Mesendoderm (in vitro differentiated cells): ENCODE results near the gene LRGUK.

Experiments used
- DNase-seq: peaks from one replicate; pipeline ENCODE4 v3.0.0; 2013
- H2AK5ac ChIP-seq: 2 replicates; pipeline ENCODE4 v1.6.1; 2013; ENCODE audit warnings: low read length, inconsistent platforms
- H2BK120ac ChIP-seq: 2 replicates; pipeline ENCODE4 v1.6.1; 2013; ENCODE audit warnings: low read depth, mild to moderate bottlenecking, low read length, moderate library complexity, mixed read lengths
- H2BK15ac ChIP-seq: replicated peaks from 2 replicates; pipeline ENCODE4 v1.6.1; 2013; ENCODE audit warnings: low read depth, mild to moderate bottlenecking, moderate library complexity
- H2BK5ac ChIP-seq: 2 replicates; pipeline ENCODE4 v1.6.1; 2013; ENCODE audit warnings: low read length, inconsistent platforms
- H3K18ac ChIP-seq: 2 replicates; pipeline ENCODE4 v1.6.1; 2013; ENCODE audit warnings: mild to moderate bottlenecking, low read length, mixed read lengths
- H3K23ac ChIP-seq: one replicate; pipeline ENCODE4 v1.6.1; 2013; ENCODE audit warnings: low read length
- H3K27ac ChIP-seq: 2 replicates; pipeline ENCODE4 v1.5.1; 2013; ENCODE audit warnings: low read depth, mild to moderate bottlenecking, inconsistent platforms, low read length, moderate library complexity
- H3K27me3 ChIP-seq: 2 replicates; pipeline ENCODE4 v1.6.1; 2013; ENCODE audit warnings: low read length, control low read depth, mild to moderate bottlenecking, inconsistent platforms; ENCODE audit not compliant: insufficient read depth, poor library complexity
- H3K36me3 ChIP-seq: 2 replicates; pipeline ENCODE4 v1.6.1; 2013; ENCODE audit warnings: low read length, inconsistent platforms; ENCODE audit not compliant: control insufficient read depth, insufficient read depth
- H3K4ac ChIP-seq: one replicate; pipeline ENCODE4 v1.6.1; 2013; ENCODE audit warnings: low read depth, mild to moderate bottlenecking, low read length, moderate library complexity
- H3K4me1 ChIP-seq: 2 replicates; pipeline ENCODE4 v1.6.1; 2013; ENCODE audit warnings: low read depth, low read length, inconsistent platforms; ENCODE audit not compliant: control insufficient read depth
- H3K4me2 ChIP-seq: 2 replicates; pipeline ENCODE4 v1.6.1; 2013; ENCODE audit warnings: low read length
- H3K4me3 ChIP-seq: 2 replicates; pipeline ENCODE4 v1.5.1; 2013; ENCODE audit warnings: mild to moderate bottlenecking, low read length
- H3K56ac ChIP-seq: one replicate; pipeline ENCODE4 v1.6.1; 2013; ENCODE audit warnings: low read length
- H3K79me1 ChIP-seq: 2 replicates; pipeline ENCODE4 v1.6.1; 2013; ENCODE audit warnings: low read length, inconsistent platforms
- H3K79me2 ChIP-seq: 2 replicates; pipeline ENCODE4 v1.6.1; 2013; ENCODE audit warnings: mild to moderate bottlenecking, low read length; ENCODE audit not compliant: control insufficient read depth, insufficient read depth
- H3K9ac ChIP-seq: 2 replicates; pipeline ENCODE4 v1.6.1; 2013; ENCODE audit warnings: low read length, inconsistent platforms
- H4K5ac ChIP-seq: one replicate; pipeline ENCODE4 v1.6.1; 2013; ENCODE audit warnings: low read length
- H4K8ac ChIP-seq: one replicate; pipeline ENCODE4 v1.6.1; 2013; ENCODE audit warnings: low read depth, mild to moderate bottlenecking, control low read depth, low read length, moderate library complexity
- WGBS: extraction: QIAGEN DNeasy Blood & Tissue Kit; methylation state at CpG from one replicate; pipeline ENCODE4 v1.1.7; 2013; ENCODE audit warnings: low lambda C conversion rate, missing lambda C conversion rate; ENCODE audit not compliant: insufficient coverage; ENCODE audit errors: extremely low coverage; 5-methylcytosine and 5-hydroxymethylcytosine counted together

The LRGUK gene

DNA sequence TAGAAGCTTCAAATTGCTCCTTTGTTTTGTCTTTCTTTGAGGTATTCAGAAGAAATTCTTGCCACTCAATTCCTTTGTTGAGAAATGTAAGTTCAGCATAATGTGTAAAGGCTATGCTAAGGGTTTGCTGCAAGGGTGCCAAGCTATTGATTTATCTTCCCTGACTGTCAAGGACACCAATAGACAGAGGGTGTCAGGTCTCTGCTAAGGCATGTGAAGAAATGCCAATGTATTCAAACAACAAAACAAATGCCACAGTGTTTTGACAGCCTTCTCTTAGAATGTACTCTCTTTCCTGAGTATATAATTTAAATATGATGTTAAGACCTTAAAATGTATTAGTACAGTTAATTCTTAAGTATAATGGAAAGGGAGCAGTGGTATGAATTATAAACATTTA, 62.4 kb downstream of the LRGUK start:
- no peaks in the 10 kb centered on the region for H3K27me3 ChIP-seq
- H3K4me1 ChIP-seq: no peaks in the 10 kb centered on the region
- no peaks in the 10 kb centered on the region for H3K79me2 ChIP-seq
- no peak overlapping the region for H3K23ac ChIP-seq
- no peak overlapping the region for H2AK5ac ChIP-seq
- H4K5ac ChIP-seq: no peak overlapping the region
- no peak overlapping the region for H3K9ac ChIP-seq
- H2BK15ac ChIP-seq: no peak overlapping the region
- no peak overlapping the region for H3K27ac ChIP-seq
- no peak overlapping the region for H2BK5ac ChIP-seq
- H3K4me3 ChIP-seq: no peak overlapping the region
- no peak overlapping the region for H3K56ac ChIP-seq
- H3K4me2 ChIP-seq: no peak overlapping the region
- no peak overlapping the region for H2BK120ac ChIP-seq
- DNase-seq: no peak
- H3K79me1 ChIP-seq: no peaks in the 10 kb centered on the region
- no peak overlapping the region for H3K4ac ChIP-seq
- no peak overlapping the region for H3K18ac ChIP-seq
- no peak overlapping the region for H4K8ac ChIP-seq
- H3K36me3 ChIP-seq: no peaks in the 10 kb centered on the region

DNA sequence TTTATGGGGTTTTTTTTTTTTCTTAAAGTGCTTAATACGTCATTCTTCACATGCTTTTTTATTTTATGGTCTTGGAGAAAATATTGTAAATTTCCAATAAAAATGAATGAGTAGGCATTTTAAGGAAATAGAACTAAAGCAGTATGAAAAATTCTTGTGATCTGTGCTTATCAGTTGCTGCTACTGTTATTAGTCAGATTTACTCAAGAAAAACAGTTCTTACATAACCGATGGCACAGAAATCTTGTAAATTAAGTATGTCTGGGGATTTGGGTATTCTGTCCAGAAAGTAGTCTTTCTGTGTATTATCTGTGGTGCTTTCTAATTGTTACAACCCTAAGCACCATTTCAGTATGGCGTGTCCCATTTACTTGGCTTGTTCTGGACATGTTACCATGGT, 64.7 kb downstream of the LRGUK start:
- no peak overlapping the region for H3K23ac ChIP-seq
- H2BK5ac ChIP-seq: no peak overlapping the region
- no peak overlapping the region for H2AK5ac ChIP-seq
- no peak overlapping the region for H3K56ac ChIP-seq
- H3K79me2 ChIP-seq: no peaks in the 10 kb centered on the region
- H3K18ac ChIP-seq: no peak overlapping the region
- H3K4me1 ChIP-seq: no peaks in the 10 kb centered on the region
- no peak overlapping the region for H3K4me3 ChIP-seq
- H2BK15ac ChIP-seq: no peak overlapping the region
- WGBS: no CpG with 5 or more reads among the region's 3 CpGs
- no peaks in the 10 kb centered on the region for H3K27me3 ChIP-seq
- no peak overlapping the region for H4K5ac ChIP-seq
- no peak overlapping the region for H3K27ac ChIP-seq
- H3K4me2 ChIP-seq: no peak overlapping the region
- no peak overlapping the region for H4K8ac ChIP-seq
- H3K79me1 ChIP-seq: no peaks in the 10 kb centered on the region
- no peak overlapping the region for H3K9ac ChIP-seq
- no peak overlapping the region for H3K4ac ChIP-seq
- no peak for DNase-seq
- H2BK120ac ChIP-seq: no peak overlapping the region
- no peaks in the 10 kb centered on the region for H3K36me3 ChIP-seq

DNA sequence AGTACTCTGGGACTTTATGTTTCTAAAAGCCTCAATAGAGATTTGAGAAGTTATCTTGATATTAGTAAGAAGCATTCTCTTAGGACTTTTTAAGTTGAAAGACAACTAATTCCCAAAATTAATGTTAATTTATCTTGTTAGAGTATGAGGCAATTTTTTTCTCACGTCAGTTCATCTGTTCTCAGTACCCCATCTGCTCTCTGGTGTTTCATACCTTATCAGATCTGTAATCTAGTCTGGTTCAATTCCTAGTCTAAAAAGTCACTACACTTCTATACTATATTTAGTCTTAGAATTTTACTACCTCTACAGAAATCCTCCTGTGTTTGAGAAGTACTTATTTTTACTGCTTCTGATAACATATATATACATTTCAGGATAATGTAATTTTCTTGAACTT, 66.1 kb downstream of the LRGUK start:
- Histone ChIP-seq H4K8ac (no peak overlapping the region), H2BK15ac (no peak overlapping the region), H2BK120ac (no peak overlapping the region), H3K79me2 (no peaks in the 10 kb centered on the region), H3K4me1 (no peaks in the 10 kb centered on the region), H4K5ac (no peak overlapping the region), H3K27ac (no peak overlapping the region), H3K56ac (no peak overlapping the region), H3K79me1 (no peaks in the 10 kb centered on the region), H3K9ac (no peak overlapping the region), H2BK5ac (no peak overlapping the region), H3K4me3 (no peak overlapping the region), H3K18ac (no peak overlapping the region), H2AK5ac (no peak overlapping the region), H3K4ac (no peak overlapping the region), H3K36me3 (no peaks in the 10 kb centered on the region), H3K4me2 (no peak overlapping the region), H3K27me3 (no peaks in the 10 kb centered on the region), H3K23ac (no peak overlapping the region)
- no peak for DNase-seq
- WGBS: no CpG with 5 or more reads among the region's 1 CpG

DNA sequence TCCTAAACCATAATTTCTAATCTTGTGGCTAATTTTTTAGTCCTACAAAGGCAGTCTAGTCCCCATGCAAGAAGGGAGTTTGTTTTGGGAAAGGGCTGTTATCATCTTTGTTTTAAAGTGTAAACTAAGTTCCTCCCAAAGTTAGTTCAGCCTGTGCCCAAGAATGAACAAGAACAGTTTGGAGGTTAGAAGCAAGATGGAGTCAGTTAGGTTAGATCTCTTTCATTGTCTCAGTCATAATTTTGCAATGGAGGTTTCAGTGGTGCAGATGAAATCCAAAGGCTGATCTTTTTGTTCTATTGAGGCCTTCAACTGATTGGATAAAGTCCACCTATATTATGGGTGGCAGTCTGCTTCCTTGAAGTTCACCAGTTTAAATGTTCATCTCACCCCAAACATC, 68.1 kb downstream of the LRGUK start:
- Histone ChIP-seq H2BK5ac (no peak overlapping the region), H3K56ac (no peak overlapping the region), H2BK15ac (no peak overlapping the region), H3K4ac (no peak overlapping the region), H3K79me2 (no peaks in the 10 kb centered on the region), H3K9ac (no peak overlapping the region), H4K8ac (no peak overlapping the region), H4K5ac (no peak overlapping the region), H3K36me3 (no peaks in the 10 kb centered on the region), H3K27ac (no peak overlapping the region), H3K79me1 (no peaks in the 10 kb centered on the region), H2AK5ac (no peak overlapping the region), H3K27me3 (no peaks in the 10 kb centered on the region), H3K18ac (no peak overlapping the region), H2BK120ac (no peak overlapping the region), H3K4me3 (no peak overlapping the region), H3K4me2 (no peak overlapping the region), H3K4me1 (no peaks in the 10 kb centered on the region), H3K23ac (no peak overlapping the region)
- no peak for DNase-seq

DNA sequence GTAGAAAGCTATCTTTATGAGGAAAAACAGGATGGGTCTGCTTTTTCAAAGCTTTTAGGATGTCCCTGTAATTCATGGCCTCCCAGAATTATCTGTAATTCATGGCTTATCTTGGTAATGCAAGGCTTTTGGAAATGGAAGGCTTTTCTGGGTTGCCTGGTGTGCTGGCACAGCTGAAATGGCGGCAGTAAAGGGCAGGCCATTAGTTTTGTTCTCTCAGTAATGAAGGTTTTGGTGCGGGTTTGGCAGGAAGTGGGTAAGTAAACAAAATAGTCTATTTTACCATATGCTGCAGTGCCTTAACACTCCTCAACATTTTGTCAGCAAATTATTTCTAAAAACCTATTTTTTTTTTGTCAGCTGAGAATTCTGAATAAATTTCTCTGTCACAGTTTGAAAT, 69.3 kb downstream of the LRGUK start:
- H2BK5ac ChIP-seq: no peak overlapping the region
- H3K79me1 ChIP-seq: no peaks in the 10 kb centered on the region
- no peak overlapping the region for H2AK5ac ChIP-seq
- no peak overlapping the region for H4K8ac ChIP-seq
- no peak overlapping the region for H3K23ac ChIP-seq
- no peaks in the 10 kb centered on the region for H3K27me3 ChIP-seq
- H4K5ac ChIP-seq: no peak overlapping the region
- H3K18ac ChIP-seq: no peak overlapping the region
- no peak overlapping the region for H2BK15ac ChIP-seq
- H2BK120ac ChIP-seq: no peak overlapping the region
- H3K27ac ChIP-seq: no peak overlapping the region
- H3K4me2 ChIP-seq: no peak overlapping the region
- no peak overlapping the region for H3K9ac ChIP-seq
- DNase-seq: no peak
- no peaks in the 10 kb centered on the region for H3K36me3 ChIP-seq
- H3K4me1 ChIP-seq: no peaks in the 10 kb centered on the region
- no CpG with 5 or more reads among the region's 2 CpGs for WGBS
- no peak overlapping the region for H3K56ac ChIP-seq
- no peak overlapping the region for H3K4ac ChIP-seq
- H3K4me3 ChIP-seq: no peak overlapping the region
- H3K79me2 ChIP-seq: no peaks in the 10 kb centered on the region

DNA sequence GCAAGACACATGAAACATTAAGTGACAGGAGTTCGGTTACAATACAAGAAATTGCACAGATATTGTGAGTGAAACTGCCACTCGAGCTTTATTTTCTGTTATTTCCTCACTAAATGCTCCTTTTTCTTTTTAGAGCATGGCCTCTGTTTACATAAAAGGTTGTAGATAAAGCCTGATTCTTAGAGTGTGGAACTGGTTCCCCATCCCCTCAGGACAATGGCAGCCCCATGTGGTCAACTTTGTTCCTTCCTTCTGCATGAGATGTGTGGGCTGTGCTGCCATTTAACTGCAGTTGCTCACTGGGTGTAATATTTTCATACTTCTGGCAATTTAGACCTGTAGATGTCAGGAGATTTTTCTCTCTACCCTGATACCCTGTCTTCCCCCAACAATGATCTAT, 70.2 kb downstream of the LRGUK start:
- no peak overlapping the region for H2BK120ac ChIP-seq
- H3K79me1 ChIP-seq: no peaks in the 10 kb centered on the region
- H3K18ac ChIP-seq: no peak overlapping the region
- no peak overlapping the region for H2BK5ac ChIP-seq
- no peak overlapping the region for H3K4me2 ChIP-seq
- DNase-seq: peak; percentile 3
- no peak overlapping the region for H2BK15ac ChIP-seq
- H3K9ac ChIP-seq: no peak overlapping the region
- H4K8ac ChIP-seq: no peak overlapping the region
- H3K4me1 ChIP-seq: no peaks in the 10 kb centered on the region
- no peak overlapping the region for H4K5ac ChIP-seq
- no peak overlapping the region for H3K27ac ChIP-seq
- H3K4me3 ChIP-seq: no peak overlapping the region
- H3K56ac ChIP-seq: no peak overlapping the region
- H3K4ac ChIP-seq: no peak overlapping the region
- WGBS: no CpG with 5 or more reads among the region's 2 CpGs
- H2AK5ac ChIP-seq: no peak overlapping the region
- H3K27me3 ChIP-seq: no peaks in the 10 kb centered on the region
- no peaks in the 10 kb centered on the region for H3K79me2 ChIP-seq
- no peak overlapping the region for H3K23ac ChIP-seq
- no peaks in the 10 kb centered on the region for H3K36me3 ChIP-seq
